22Rv1 (cell line): ENCODE measurements around the gene LY86.
A peak's percentile ranks its signal among the peaks of the same experiment; 100 is the strongest.

Source experiments
- H3K27ac ChIP-seq: fragments of 450-650 bp; 2 replicates; pipeline ENCODE4 v1.5.1; 2017
- CTCF ChIP-seq: fragments of 450-650 bp; IDR thresholded peaks from 2 replicates; pipeline ENCODE4 v1.5.1; 2017; ENCODE audit warnings: mild to moderate bottlenecking
- ZFX ChIP-seq: fragments of 450-650 bp; IDR thresholded peaks from 2 replicates; pipeline ENCODE4 v1.6.1; 2017; ENCODE audit warnings: antibody characterized with exemption, borderline replicate concordance

Gene LY86

DNA sequence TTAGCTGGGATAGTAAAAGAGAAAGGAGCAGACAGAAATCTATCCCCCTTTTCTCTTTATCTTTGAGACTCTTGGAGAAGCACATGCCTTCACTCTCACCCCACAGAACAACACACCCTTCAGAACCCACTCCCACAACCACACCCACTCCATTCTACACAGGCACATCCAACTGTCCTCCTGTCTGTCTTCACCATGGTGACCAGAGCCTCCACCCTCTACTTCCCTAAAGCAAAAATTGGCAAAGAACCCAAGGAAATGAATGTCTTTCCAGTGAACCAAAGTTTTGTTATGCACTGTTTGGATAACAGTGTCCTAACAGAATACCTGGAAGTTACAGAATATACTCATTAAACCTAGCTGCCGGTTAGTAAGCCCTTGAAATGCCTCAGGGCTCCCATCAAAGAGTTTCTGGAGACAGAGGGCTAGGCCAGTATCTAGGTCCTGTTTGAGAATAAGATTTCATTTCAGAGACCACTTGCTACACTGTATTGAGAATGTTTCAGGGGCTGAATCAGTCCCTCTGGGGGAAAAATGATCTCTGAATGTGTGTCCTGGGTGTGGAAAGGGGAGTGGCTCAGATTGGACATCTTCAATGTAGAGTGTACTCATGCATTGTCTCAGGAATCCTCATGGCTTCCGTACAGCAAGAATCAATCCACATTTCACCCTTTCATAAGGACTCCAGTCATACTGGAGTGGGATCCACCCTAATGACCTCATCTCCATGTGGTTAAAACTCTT, 101.1 kb downstream of the LY86 start:
- H3K27ac ChIP-seq: no peak overlapping the region
- TF ChIP-seq ZFX (no peak), CTCF (no peak)

DNA sequence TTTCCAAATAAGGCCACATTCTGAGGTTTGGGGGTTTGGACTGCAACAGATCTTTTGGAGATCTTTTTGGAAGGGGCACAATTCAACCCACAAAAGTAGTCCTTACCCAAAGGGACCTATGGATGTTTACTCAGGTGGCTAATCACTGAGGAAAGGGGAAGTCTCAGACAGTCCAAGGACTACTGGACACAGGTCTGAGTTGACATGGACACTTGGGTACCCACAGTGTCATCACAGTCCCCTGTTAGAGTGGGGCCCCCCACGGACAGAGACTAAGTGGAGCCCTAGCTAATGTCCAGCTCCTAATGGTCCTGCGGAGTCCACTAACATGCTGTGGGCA, 101.6 kb downstream of the LY86 start:
- TF ChIP-seq CTCF (no peak), ZFX (no peak)
- no peak overlapping the region for H3K27ac ChIP-seq

- TF ChIP-seq CTCF (no peak), ZFX (no peak)
- no peak overlapping the region for H3K27ac ChIP-seq
Observed at GRCh38 chr6:6694368-6694780, 105.9 kb downstream of the LY86 start.

DNA sequence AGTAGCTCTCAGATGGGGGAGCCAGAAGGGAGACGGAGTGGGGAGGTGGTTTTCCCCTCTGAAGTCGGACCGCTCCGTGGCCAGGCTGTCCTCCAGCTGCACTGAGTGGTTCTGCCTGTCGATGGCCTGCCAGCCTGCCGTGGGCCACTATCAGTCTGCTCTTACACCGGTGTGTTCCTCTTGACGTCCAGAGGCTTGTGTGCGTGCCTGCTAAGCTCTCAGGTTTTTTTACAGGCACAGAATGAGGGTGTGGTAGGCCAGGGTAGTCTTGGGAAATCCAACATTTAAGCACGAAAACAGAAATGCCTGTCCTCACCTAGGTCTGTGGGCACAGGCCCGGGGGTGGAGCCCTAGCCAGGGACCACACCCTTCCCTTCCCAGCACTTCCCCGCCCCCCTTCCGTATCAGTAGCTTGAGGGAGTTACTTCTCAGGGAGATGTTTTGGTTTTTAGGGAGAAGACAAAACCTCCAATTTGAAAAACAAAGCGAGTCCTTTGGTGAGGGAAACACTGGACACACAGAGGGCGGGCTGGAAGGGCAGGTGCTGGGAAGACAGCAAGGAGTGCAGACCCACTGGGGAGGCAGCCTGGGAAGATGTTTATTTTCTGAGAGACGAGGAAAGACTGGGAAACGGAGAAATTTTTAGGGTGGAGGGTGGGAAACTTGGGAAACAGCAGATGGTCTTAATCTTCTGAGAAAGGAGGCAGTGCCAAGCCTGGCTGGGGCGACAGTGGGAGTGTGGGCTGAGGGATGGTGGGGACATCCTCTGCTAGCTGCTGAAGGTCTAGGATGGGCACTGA, 106.5 kb downstream of the LY86 start:
- no peak for TF ChIP-seq CTCF
- TF ChIP-seq ZFX: no peak
- no peak overlapping the region for H3K27ac ChIP-seq

DNA sequence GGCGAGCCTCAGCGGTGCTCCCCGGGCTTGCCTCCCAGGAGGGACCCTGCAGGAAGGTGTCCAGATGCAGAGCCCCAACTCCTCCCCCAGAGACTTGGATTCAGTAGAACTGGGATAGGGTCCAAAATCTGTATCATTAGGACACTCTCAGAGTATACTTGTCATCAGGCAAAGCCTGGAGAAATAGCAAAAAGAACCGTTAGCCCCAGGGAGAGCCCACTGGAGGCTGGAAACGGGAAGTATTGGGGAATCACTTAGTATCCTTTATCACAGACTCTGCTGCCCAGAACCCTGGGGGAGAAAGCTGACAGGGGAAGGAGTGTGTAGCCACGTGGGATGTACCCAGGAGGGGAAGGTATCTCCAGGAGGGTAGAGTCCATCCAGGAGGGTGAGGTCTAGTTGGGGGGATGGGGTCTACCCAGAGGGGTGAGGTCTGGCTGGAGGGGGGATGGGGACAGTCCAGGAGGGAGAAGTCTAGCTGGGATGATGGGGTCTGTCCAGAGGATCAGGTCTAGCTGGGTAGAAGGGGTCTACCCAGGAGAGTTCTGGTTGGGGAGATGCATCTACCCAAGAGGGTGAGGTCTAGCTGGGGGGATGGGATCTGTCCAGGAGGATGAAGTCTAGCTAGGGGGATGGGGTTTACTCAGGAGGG, 107.2 kb downstream of the LY86 start:
- no peak overlapping the region for H3K27ac ChIP-seq
- no peak for TF ChIP-seq ZFX
- no peak for TF ChIP-seq CTCF

DNA sequence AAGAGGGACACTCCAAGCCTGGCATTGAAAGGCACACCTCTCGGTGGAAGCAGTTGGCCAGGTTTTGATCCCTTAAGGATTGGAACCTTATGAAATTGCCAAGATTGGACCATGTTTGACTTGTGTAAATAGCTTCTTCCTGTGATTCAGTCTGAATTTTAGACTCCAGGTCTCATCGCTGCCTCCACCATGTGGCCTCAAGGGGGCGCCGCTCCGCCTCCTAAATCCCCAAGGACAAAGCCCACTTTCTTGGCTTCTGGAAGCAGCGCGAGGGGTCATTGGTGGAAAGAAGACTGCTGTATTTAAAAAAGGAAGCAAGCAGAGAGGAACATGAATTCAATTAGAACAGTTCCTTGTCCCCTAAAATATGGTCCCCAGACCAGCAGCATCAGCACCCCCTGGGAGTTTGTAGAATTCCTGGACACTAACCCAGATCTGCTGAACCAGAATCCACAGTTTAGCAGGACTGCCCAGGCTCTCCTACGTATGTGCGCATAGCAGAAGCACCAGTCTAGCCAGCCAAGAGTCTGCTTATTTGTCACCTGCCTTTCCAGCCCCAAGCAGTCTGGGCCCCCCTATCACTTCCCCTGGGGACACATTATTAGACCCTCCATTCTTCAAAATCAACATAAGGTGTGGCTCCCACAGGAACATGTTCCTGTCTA, 108.5 kb downstream of the LY86 start:
- H3K27ac ChIP-seq: no peak overlapping the region
- TF ChIP-seq CTCF: peak; percentile 84
- no peak for TF ChIP-seq ZFX
